ENCODE results near the gene VTA1. TPM values are rescaled to one million over a fixed set of nuclear protein-coding genes. Genes with fewer than 3 reads are reported as not detected.
"Not testable (repeated sequence)": the region's sequence is repeated elsewhere in the genome, so short reads cannot be mapped to it uniquely, and the experiment has no call there.

Gene VTA1
- total RNA-seq, 1 donor from 2014 or later = 35.2 TPM

DNA sequence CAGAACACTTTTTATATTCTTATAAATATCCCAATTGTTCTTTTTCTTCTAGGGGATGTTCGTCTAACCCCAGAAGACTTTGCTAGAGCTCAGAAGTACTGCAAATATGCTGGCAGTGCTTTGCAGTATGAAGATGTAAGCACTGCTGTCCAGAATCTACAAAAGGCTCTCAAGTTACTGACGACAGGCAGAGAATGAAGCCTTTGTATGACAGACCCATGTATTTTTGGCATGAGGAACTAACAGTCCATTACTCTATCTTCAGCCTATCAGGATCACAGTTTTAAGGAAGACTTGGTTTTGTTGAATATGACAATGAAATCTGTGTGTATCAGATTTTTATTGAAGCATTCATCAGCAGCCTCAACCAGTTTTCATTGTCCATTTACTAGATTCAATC, 71.4 kb downstream of the VTA1 start:
- no peak overlapping the region for H3K4me3 ChIP-seq
- peaks cover 37% of the 10 kb centered on the region for H3K36me3 ChIP-seq
- ATAC-seq = no peak
- no peak overlapping the region for H3K27ac ChIP-seq
- H3K4me1 ChIP-seq = no peaks in the 10 kb centered on the region
- intact Hi-C loops (cut with DNase I) = no loop called here
- DNase-seq = no peak
- TF ChIP-seq, protein P1, sequence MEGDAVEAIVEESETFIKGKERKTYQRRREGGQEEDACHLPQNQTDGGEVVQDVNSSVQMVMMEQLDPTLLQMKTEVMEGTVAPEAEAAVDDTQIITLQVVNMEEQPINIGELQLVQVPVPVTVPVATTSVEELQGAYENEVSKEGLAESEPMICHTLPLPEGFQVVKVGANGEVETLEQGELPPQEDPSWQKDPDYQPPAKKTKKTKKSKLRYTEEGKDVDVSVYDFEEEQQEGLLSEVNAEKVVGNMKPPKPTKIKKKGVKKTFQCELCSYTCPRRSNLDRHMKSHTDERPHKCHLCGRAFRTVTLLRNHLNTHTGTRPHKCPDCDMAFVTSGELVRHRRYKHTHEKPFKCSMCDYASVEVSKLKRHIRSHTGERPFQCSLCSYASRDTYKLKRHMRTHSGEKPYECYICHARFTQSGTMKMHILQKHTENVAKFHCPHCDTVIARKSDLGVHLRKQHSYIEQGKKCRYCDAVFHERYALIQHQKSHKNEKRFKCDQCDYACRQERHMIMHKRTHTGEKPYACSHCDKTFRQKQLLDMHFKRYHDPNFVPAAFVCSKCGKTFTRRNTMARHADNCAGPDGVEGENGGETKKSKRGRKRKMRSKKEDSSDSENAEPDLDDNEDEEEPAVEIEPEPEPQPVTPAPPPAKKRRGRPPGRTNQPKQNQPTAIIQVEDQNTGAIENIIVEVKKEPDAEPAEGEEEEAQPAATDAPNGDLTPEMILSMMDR (IDR thresholded peaks at IDR 0.05) = no peak
- no peaks in the 10 kb centered on the region for H3K9me3 ChIP-seq
- H3K27me3 ChIP-seq (ENCODE audit: low read depth) = no peaks in the 10 kb centered on the region

DNA sequence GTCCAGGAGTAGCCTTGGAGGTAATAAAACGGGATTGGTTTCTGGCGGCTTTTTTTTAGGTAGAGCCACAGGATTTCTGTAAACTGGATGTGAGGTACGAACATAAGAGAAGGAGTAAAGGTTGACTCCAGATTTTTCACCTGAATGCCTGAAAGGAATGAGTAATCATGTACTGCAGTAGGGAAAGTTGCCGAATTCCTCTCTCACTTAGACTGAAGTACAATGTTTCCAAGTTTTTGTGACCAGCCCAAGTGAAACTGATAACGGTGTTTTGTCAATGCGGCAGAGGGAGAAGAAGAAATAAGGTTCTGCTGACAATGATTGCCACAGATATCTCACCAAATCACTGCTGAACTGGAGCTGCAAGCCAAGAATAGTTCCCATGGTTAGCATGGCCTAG, 75.0 kb downstream of the VTA1 start:
- H3K4me3 ChIP-seq = no peak overlapping the region
- ATAC-seq = no peak
- no peaks in the 10 kb centered on the region for H3K27me3 ChIP-seq (ENCODE audit: low read depth)
- peaks cover 23% of the 10 kb centered on the region for H3K36me3 ChIP-seq
- H3K27ac ChIP-seq = no peak overlapping the region
- no peak for DNase-seq
- no peaks in the 10 kb centered on the region for H3K9me3 ChIP-seq
- TF ChIP-seq, protein P1 (IDR thresholded peaks at IDR 0.05) = no peak
- intact Hi-C loops (cut with DNase I) = no loop called here
- no peaks in the 10 kb centered on the region for H3K4me1 ChIP-seq

DNA sequence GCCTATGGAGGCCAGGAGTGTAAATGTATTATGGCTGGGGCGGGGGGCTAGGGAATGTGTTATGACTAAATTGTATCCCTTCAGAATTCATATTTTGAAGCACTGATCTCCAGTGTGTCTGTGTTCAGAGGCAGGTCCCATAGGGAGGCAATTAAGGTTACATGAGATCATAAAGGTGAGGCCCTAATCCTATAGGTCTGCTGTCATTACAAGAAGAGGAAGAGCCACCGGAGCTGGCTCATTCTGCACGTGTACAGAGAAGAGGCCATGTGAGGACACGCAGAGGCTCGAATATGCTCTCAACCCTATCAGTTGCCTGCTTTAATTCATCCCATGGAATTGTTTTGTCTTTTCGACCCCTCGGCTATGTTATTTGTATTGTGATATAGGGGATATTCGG, 76.9 kb downstream of the VTA1 start:
- TF ChIP-seq, protein P1 (IDR thresholded peaks at IDR 0.05) = no peak
- Histone ChIP-seq H3K36me3 (peaks cover 15% of the 10 kb centered on the region), H3K4me1 (no peaks in the 10 kb centered on the region), H3K27ac (no peak overlapping the region), H3K27me3 (ENCODE audit: low read depth) (no peaks in the 10 kb centered on the region), H3K9me3 (no peaks in the 10 kb centered on the region), H3K4me3 (no peak overlapping the region)
- ATAC-seq (no peak), DNase-seq (no peak)
- intact Hi-C loops (cut with DNase I) = no loop called here

DNA sequence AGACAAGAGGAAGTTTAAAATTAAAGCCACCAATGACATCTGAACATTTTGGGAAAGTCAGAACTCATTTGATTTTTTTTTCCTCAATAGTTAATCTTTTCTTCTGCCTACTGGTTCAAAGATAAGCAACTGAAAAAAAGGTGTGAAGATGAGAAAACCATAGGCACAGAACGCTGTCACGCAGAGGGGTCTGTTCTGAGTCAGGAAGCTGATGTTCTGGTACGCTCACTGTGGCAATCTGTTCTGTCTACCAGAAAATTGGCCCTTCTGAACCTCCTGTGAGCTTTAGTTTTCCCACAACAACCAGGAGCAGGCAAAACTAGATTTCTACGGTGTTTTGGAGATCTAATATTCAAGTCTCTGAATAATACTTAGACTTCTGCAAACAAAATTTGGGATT, 78.1 kb downstream of the VTA1 start:
- ATAC-seq (no peak), DNase-seq (no peak)
- no peak overlapping the region for H3K27ac ChIP-seq
- no peaks in the 10 kb centered on the region for H3K27me3 ChIP-seq (ENCODE audit: low read depth)
- peaks cover 4% of the 10 kb centered on the region for H3K36me3 ChIP-seq
- intact Hi-C loops (cut with DNase I) = no loop called here
- no peaks in the 10 kb centered on the region for H3K4me1 ChIP-seq
- TF ChIP-seq, protein P1 (IDR thresholded peaks at IDR 0.05) = no peak
- H3K9me3 ChIP-seq = no peaks in the 10 kb centered on the region
- no peak overlapping the region for H3K4me3 ChIP-seq

GRCh38 chr6:142225552-142225951, 78.5 kb downstream of the VTA1 start:
- DNase-seq (no peak), ATAC-seq (no peak)
- Histone ChIP-seq H3K36me3 (no peaks in the 10 kb centered on the region), H3K27me3 (ENCODE audit: low read depth) (no peaks in the 10 kb centered on the region), H3K27ac (no peak overlapping the region), H3K4me3 (no peak overlapping the region), H3K4me1 (no peaks in the 10 kb centered on the region), H3K9me3 (no peaks in the 10 kb centered on the region)
- TF ChIP-seq, protein P1 (IDR thresholded peaks at IDR 0.05) = no peak
- intact Hi-C loops (cut with DNase I) = no loop called here

DNA sequence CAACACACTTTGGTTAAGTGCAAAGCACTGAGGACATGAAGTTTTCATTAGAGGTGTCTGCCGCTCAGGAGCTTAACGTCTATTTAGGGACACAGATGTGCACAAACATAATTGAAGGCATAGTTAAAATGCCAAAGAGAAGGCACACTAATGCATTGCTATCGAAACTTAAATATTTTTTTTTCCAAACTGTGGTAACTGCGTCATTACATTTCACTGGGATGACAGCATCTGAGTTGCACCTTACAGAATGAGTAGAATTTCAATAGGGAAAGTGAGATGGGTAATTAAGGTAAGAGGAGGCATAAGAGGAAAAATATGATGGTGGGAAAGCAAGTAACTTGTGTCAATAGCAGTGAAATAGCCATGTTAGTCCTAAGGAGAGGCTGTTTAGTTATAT, 79.7 kb downstream of the VTA1 start:
- TF ChIP-seq, protein P1 (IDR thresholded peaks at IDR 0.05) = no peak

DNA sequence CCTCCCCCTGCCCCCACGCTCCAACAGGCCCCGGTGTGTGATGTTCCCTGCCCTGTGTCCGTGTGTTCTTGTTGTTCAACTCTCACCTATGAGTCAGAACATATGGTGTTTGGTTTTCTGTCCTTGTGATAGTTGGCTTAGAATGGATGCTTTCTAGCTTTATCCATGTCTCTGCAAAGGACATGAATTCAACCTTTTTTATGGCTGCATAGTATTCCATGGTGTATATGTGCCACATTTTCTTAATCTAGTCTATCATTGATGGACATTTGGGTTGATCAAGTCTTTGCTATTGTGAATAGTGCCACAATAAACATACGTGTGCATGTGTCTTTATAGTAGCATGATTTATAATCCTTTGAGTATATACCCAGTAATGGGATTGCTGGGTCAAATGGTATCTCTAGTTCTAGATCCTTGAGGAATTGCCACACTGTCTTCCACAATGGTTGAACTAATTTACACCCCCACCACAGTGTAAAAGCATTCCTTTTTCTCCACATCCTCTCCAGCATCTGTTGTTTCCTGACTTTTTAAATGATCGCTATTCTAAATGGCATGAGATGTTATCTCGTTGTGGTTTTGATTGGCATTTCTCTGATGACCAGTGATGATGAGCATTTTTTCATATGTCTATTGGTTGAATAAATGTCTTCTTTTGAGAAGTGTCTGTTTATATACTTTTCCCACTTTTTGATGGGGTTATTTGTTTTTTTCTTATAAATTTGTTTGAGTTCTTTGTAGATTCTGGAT, 82.6 kb downstream of the VTA1 start:
- ATAC-seq; intact Hi-C loops (cut with DNase I); H3K4me1 ChIP-seq; H3K36me3 ChIP-seq; H3K27me3 ChIP-seq (ENCODE audit: low read depth); H3K27ac ChIP-seq; DNase-seq; H3K4me3 ChIP-seq; H3K9me3 ChIP-seq: not testable (repeated sequence)

More for the DNA sequence above, 79.7 kb downstream of the VTA1 start:
- Histone ChIP-seq H3K27me3 (ENCODE audit: low read depth) (no peaks in the 10 kb centered on the region), H3K4me3 (no peak overlapping the region), H3K9me3 (no peaks in the 10 kb centered on the region), H3K36me3 (no peaks in the 10 kb centered on the region), H3K4me1 (no peaks in the 10 kb centered on the region), H3K27ac (no peak overlapping the region)
- intact Hi-C loops (cut with DNase I) = no loop called here
- ATAC-seq (no peak), DNase-seq (no peak)

All from lower lobe of right lung (tissue), 2 donors.